Iris pigment epithelial cell (primary cell): ENCODE data around the gene ADAP1.

Source experiments
- DNase-seq: peaks from one replicate; pipeline ENCODE4 v3.0.0-alpha.2; 2011; ENCODE audit warnings: low read depth

ADAP1 gene

GRCh38 chr7:894164-894867 is 60.2 kb downstream of the ADAP1 start:
- no peak for DNase-seq

GRCh38 chr7:893686-894085 is 60.8 kb downstream of the ADAP1 start:
- no peak for DNase-seq

DNA sequence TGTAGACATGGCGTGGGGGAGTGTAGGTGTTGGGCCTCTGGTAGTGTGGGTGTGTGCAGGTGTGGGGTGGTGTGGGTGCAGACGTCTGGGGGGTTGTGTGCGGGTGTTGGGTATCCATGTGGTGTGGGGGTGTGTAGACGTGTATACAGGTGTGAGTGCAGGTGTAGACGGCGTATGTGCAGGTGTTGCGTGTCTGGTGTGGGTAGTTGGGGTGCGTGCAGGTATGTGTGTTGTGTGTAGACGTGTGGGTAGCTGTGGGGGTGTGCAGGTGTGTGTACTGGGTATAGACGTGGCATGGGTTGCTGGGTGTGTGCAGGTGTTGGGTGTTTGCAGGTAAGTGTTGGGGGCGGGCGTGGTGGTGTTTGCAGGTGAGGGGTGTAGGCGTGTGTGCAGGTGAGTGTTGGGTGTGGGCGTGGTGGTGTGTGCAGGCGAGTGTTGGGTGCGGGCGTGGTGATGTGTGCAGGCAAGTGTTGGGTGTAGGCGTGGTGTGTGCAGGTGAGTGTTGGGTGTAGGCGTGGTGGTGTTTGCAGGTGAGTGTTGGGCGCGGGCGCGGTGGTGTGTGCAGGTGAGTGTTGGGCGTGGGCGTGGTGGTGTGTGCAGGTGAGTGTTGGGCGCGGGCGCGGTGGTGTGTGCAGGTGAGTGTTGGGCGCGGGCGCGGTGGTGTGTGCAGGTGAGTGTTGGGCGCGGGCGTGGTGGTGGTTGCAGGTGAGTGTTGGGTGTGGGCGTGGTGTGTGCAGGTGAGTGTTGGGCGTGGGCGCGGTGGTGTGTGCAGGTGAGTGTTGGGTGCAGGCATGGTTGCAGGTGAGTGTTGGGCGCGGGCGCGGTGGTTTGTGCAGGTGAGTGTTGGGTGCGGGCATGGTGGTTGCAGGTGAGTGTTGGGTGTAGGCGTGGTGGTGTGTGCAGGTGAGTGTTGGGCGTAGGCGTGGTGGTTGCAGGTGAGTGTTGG is 61.6 kb downstream of the ADAP1 start:
- no peak for DNase-seq

DNA sequence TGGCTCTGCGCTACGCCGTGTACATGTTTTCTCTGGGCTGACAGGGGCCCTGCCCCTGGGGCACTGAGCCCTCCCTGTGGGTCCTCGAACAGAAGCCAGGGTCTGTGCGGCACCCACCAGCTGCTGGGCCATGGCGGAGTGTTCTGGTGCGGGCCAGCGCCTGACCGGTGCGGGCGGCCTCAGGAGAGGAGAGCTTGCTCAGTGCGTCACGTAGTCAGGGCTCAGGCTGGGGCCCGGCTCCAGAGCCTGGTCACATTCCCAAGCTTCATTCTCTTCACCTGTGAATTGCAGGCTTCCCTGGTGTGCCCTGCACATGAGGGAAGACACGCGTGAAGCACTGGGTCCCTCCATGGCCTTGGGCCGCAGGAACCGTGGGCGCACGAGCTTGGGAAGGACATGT is 62.7 kb downstream of the ADAP1 start:
- no peak for DNase-seq

GRCh38 chr7:891291-891690 is 63.2 kb downstream of the ADAP1 start:
- no peak for DNase-seq

GRCh38 chr7:890868-891267 is 63.6 kb downstream of the ADAP1 start:
- no peak for DNase-seq

DNA sequence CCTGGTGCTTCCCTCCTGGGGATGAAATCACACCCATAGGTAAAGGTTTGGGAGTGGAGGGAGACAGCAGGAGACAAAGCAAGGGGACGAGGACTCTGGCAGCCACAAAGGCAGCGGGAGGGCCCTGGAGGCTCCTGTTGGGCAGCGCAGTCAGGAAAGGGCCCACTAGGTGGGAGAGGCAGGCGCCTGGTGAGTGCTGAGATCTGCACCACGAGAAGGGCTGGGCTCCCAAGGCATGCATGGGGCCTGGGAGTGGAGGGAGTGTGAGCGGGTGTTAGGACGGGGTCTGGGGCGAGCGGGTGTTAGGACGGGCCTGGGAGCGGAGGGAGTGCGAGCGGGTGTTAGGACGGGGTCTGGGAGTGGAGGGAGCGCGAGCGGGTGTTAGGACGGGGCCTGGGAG is 65.1 kb downstream of the ADAP1 start:
- no peak for DNase-seq

DNA sequence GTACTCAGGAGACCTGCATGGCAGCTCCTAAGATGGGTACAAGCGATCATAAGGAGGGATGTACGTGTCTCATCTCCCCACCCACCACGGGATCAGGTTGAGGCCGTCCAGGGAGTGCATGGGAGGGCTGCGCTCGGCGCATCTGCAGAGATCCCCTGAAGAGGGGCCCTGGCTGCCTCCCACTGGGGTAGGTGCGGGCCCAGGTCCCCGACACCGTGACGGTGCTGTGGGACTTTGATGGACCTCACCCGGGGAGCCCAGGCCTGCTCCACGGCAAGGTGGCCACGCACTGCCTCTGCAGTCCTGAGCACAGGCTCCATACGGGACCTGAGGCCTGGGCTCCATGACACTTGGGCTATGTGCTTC is 65.5 kb downstream of the ADAP1 start:
- DNase-seq, result no peak

GRCh38 chr7:888081-889024 is 66.1 kb downstream of the ADAP1 start:
- DNase-seq, result no peak

DNA sequence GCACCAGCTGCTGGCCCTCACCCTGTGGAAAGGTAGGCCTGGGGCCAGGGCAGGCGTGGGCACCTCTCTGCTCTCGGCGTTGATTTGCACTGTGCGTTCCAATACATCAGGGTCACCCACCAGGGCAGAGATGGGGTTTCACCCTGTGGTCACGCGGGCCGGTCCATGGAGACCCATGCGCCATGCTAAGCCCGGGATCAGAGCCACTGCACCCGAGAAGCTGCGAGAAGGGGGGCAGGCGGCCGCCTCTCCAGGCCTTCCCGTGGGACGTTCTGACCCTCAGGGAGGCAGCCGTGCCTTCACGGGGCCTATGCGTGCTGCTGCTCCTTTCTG is 67.0 kb downstream of the ADAP1 start:
- no peak for DNase-seq

GRCh38 chr7:886626-887487 is 67.6 kb downstream of the ADAP1 start:
- DNase-seq, result no peak

GRCh38 chr7:885893-886625 is 68.4 kb downstream of the ADAP1 start:
- no peak for DNase-seq

GRCh38 chr7:885261-885892 is 69.1 kb downstream of the ADAP1 start:
- no peak for DNase-seq

GRCh38 chr7:884191-885003 is 70.1 kb downstream of the ADAP1 start:
- DNase-seq, result no peak

- DNase-seq, result no peak
Observed at GRCh38 chr7:883055-884021, 71.1 kb downstream of the ADAP1 start.

DNA sequence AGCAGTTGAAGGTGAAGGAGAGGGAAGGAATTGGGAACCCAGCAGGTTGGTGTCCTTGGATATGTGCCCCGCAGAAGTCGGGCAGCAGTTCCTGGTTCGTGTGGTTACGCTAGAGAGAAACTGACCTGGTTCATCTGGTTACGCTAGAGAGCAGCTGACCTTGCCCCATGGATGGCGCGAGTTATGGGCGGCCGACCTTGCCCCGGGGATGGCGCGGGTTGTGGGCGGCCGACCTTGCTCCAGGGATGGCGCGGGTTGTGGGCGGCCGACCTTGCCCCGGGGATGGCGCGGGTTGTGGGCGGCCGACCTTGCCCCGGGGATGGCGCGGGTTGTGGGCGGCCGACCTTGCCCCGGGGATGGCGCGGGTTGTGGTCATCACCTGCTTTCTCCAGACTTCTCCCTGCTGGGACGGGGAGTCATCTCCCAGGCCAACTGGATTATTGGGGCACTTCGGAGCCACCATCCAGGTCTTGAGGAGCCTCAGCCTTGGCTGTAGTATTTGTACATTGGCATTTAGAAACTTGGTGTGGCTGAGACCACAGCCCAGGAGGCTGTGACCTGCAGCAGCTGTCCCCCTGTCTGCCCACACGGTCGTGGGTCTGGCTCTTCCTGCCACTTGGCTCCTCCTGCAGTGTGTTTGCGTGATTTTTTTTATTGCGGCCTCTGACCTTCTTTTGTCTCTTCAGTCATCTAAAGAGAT is 72.0 kb downstream of the ADAP1 start:
- no peak for DNase-seq

- no peak for DNase-seq
Observed at GRCh38 chr7:881441-882234, 72.8 kb downstream of the ADAP1 start.
